Dendritic cell treated with granulocyte-macrophage colony-stimulating factor and Interleukin-4, amounts not matched to agents 40 ng/mL and 50 ng/mL, for 4 days (primary cell): ENCODE results near the gene MORC3.
"Not testable (repeated sequence)": the region's sequence is repeated elsewhere in the genome, so short reads cannot be mapped to it uniquely, and the experiment has no call there.

Experiments used
- H3K27ac Mint-ChIP-seq: one replicate; pipeline ENCODE4 v1.8.0; 2022; ENCODE audit warnings: mild to moderate bottlenecking, mixed read lengths
- H3K27me3 Mint-ChIP-seq: one replicate; pipeline ENCODE4 v1.8.0; 2022; ENCODE audit warnings: mild to moderate bottlenecking, mixed read lengths
- H3K36me3 Mint-ChIP-seq: one replicate; pipeline ENCODE4 v1.8.0; 2022; ENCODE audit warnings: low read depth, mixed read lengths
- H3K4me1 Mint-ChIP-seq: one replicate; pipeline ENCODE4 v1.8.0; 2022; ENCODE audit warnings: low read depth, mixed read lengths
- H3K4me3 Mint-ChIP-seq: one replicate; pipeline ENCODE4 v1.8.0; 2022; ENCODE audit warnings: mild to moderate bottlenecking, moderate library complexity, mixed read lengths
- H3K9me3 Mint-ChIP-seq: one replicate; pipeline ENCODE4 v1.8.0; 2022; ENCODE audit warnings: mixed read lengths
- intact Hi-C: fragments of 100-400 bp; cut with micrococcal nuclease; formaldehyde crosslinking; loops from one replicate; pipeline ENCODE4 v1.15.0; 2022

The MORC3 gene

DNA sequence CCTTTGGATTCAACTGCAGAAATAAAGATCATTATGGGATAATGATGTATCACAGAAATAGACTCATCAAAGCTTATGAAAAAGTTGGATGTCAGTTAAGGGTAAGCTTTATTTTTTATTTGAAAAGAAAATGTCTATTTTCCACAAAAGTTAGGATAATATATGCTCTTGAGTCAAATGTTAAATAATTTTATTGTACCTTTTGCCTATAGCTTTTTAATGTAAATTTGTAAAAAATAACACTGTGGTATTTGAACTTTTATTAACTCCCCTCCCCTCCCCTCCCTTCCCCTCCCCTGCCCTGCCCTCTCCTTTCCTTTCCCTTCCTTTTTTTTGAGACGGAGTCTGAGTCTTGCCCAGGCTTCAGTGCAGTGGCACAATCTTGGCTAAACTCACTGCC is 24.9 kb downstream of the MORC3 start:
- Mint-ChIP-seq H3K27me3 (no peaks in the 10 kb centered on the region), H3K4me3 (no peak overlapping the region), H3K9me3 (no peaks in the 10 kb centered on the region), H3K27ac (no peak overlapping the region), H3K36me3 (peaks cover 99% of the 10 kb centered on the region), H3K4me1 (no peaks in the 10 kb centered on the region)
- intact Hi-C loops = no loop called here

DNA sequence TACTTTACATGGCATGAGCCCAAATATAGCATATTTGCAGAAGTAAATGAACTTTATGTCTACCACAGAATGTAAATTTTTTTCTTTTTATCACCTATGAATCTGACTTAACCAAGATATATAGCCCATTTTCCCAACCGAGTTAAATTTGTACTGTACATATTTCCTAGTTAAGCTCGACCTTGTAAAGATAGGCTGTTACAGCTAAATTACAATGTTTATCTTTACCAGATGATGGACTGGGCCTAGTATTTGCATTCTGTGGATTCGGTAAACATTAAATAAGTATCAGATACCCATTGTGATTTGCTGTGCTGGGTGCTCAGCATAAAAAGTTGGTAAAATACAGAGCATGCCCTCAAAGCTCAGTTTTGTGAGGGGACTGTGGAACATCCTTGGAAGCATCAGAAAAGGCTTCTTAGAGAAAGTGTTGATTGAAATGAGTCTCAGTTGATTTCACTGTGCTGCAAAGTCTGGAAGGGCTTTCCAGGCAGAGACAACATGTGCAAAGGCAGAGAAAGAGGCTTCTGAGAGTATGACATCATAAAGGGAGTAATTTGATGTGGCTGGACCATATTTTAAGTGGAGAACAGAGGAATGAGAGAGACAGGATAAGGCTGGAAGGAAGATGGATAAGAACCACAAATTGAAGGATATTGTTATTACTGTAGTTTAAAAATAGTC is 27.4 kb downstream of the MORC3 start:
- H3K27ac Mint-ChIP-seq = no peak overlapping the region
- peaks cover 99% of the 10 kb centered on the region for H3K36me3 Mint-ChIP-seq

DNA sequence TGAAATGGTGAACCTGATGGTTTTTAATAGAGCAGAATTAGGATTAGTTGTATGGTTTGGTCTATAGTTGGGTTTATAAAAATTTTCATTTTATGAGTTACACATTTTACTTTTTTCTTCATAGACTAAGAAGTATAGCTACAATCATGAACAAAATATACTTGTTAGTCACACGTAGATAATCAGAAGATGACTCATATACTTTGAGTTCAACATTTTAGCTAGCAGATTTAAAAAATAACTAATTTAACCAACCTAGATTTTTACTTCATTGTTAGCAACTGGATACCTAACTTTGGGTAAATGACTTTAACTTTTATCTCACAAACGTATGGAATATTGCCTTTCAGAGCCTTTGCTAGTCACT is 27.9 kb downstream of the MORC3 start:
- H3K27ac Mint-ChIP-seq = no peak overlapping the region
- no peaks in the 10 kb centered on the region for H3K27me3 Mint-ChIP-seq
- H3K9me3 Mint-ChIP-seq = no peaks in the 10 kb centered on the region
- H3K36me3 Mint-ChIP-seq = peaks cover 99% of the 10 kb centered on the region
- H3K4me3 Mint-ChIP-seq = no peak overlapping the region
- intact Hi-C loops = no loop called here
- H3K4me1 Mint-ChIP-seq = no peaks in the 10 kb centered on the region

More for the DNA sequence above, 27.4 kb downstream of the MORC3 start:
- no peaks in the 10 kb centered on the region for H3K9me3 Mint-ChIP-seq
- intact Hi-C loops = no loop called here
- H3K27me3 Mint-ChIP-seq = no peaks in the 10 kb centered on the region
- H3K4me3 Mint-ChIP-seq = no peak overlapping the region
- no peaks in the 10 kb centered on the region for H3K4me1 Mint-ChIP-seq

DNA sequence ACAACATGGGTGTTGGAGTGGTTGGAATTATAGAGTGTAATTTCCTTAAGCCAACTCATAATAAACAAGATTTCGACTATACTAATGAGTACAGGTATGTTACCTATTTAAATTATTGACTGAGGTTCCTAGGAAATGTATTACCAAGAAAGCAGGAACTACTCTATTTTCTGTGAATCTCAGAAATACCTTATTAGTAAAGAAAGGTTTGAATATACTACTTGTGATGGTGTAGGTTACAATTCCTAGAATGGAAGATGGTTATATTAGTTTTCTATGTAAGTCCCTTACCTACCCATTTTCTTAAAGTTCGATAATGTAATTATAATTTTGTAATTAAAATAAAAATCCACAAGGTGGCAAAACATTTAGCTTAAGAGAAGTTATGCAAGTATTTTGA is 29.3 kb downstream of the MORC3 start:
- Mint-ChIP-seq H3K4me3 (no peak overlapping the region), H3K4me1 (no peaks in the 10 kb centered on the region), H3K27me3 (no peaks in the 10 kb centered on the region), H3K27ac (no peak overlapping the region), H3K9me3 (no peaks in the 10 kb centered on the region), H3K36me3 (peaks cover 96% of the 10 kb centered on the region)
- intact Hi-C loops = no loop called here

DNA sequence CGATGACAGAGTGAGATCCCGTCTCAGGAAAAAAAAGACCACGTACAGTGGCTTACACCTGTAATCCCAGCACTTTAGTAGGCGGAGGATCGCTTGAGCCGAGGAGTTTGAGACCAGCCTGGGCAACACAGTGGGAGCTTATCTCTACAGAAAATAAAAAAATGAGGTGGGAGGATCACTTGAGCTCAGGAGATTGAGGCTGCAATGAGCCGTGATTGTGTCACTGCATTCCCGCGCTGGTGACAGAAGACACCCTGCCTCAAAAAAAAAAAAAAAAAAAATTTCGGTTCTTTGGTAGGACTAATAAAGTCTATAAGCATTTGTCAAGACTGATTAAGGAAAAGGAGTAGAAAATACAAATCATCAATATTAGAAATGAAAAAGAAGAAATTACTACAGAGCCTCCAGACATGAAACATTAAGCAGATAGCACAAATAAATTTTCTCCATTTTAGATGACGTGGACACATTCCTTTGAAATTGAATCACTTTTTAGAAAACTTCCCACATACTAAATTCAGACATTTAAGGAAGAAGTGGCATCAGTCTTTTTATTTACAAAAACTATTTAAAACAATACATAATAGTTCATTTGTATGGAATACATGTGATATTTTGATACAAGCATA is 30.4 kb downstream of the MORC3 start:
- Mint-ChIP-seq H3K9me3 (no peaks in the 10 kb centered on the region), H3K27me3 (no peaks in the 10 kb centered on the region), H3K4me3 (no peak overlapping the region), H3K4me1 (no peaks in the 10 kb centered on the region), H3K27ac (no peak overlapping the region), H3K36me3 (peaks cover 96% of the 10 kb centered on the region)
- intact Hi-C loops = no loop called here

DNA sequence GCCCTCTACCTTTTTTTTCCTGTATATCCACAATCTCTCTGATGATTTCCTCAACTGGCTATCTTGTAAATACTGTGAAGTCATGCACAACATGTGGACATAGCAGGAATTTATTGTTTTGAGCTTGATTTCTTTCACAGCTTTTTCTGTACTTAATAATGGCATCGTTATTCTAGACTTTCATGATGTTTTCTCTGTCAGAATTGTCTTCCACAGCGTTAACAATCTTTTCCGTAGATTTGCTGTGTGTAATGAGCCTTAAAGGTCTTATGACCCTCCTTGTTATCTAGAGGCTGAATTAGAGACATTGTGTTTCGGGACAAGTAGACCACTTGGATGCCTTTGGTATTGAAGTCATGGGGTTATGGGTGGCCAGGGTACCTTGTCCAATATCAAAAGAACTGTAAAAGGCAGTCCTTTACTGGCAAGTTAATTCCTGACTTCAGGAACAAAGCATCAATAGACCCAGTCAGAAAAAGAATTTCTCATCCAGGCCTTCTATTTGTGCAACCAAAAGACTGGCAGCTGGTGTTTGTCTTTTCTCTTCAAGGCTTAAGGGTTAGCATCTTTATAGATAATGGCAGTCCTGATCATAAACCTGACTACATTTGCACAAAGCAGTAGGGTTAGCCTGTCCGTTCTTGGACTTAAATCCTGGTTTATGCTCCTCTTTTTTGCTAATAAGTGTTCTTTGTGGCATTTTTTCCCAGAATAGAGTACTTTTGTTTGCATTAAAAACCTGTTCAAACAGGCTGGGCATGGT is 35.1 kb downstream of the MORC3 start:
- Mint-ChIP-seq H3K9me3 (no peaks in the 10 kb centered on the region), H3K4me3 (no peak overlapping the region), H3K4me1 (no peaks in the 10 kb centered on the region), H3K27me3 (no peaks in the 10 kb centered on the region), H3K27ac (no peak overlapping the region), H3K36me3 (peaks cover 81% of the 10 kb centered on the region)
- intact Hi-C loops = no loop called here

DNA sequence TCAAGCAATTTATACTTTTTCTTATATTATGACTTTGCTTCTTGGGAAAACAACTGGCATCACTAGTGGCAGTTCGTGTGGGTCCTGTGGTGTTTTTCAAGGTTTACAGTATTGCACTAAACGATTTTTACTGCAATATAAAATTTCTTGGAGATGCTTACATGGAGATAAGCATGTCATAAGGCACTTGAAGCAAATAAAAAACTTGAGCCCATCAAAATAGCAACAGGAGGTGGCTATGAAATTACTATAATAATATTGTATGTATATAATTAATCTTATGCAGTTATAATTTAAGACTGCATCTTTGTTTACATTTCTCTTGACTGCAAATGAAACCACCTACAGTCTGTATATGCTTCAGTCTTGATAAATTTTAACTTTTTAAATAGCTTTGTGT is 35.9 kb downstream of the MORC3 start:
- H3K27ac Mint-ChIP-seq = no peak overlapping the region
- H3K27me3 Mint-ChIP-seq = no peaks in the 10 kb centered on the region
- no peak overlapping the region for H3K4me3 Mint-ChIP-seq
- H3K9me3 Mint-ChIP-seq = no peaks in the 10 kb centered on the region
- intact Hi-C loops = no loop called here
- H3K4me1 Mint-ChIP-seq = no peaks in the 10 kb centered on the region
- H3K36me3 Mint-ChIP-seq = peaks cover 81% of the 10 kb centered on the region

DNA sequence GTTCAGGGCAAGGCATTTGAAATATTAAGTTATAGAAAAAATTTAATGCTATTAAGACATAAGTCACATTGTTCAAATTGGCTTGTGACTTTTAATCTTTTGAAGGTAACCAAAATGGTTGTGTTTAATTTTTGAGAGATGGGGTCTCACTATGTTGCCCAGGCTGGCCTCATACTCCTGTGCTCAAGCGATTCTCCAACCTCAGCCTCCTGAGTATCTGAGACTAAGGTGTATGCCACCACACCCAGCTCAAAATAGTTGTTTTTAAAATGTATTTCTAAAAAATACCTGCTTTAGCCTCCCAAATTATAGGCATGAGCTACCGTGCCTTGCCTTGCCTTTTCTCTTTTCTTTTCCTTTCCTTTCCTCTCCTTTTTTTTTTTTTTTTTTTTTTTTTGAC is 39.2 kb downstream of the MORC3 start:
- no peaks in the 10 kb centered on the region for H3K9me3 Mint-ChIP-seq
- H3K4me3 Mint-ChIP-seq = no peak overlapping the region
- H3K36me3 Mint-ChIP-seq = peaks cover 84% of the 10 kb centered on the region
- intact Hi-C loops = no loop called here
- H3K4me1 Mint-ChIP-seq = no peaks in the 10 kb centered on the region
- H3K27me3 Mint-ChIP-seq = no peaks in the 10 kb centered on the region
- no peak overlapping the region for H3K27ac Mint-ChIP-seq

DNA sequence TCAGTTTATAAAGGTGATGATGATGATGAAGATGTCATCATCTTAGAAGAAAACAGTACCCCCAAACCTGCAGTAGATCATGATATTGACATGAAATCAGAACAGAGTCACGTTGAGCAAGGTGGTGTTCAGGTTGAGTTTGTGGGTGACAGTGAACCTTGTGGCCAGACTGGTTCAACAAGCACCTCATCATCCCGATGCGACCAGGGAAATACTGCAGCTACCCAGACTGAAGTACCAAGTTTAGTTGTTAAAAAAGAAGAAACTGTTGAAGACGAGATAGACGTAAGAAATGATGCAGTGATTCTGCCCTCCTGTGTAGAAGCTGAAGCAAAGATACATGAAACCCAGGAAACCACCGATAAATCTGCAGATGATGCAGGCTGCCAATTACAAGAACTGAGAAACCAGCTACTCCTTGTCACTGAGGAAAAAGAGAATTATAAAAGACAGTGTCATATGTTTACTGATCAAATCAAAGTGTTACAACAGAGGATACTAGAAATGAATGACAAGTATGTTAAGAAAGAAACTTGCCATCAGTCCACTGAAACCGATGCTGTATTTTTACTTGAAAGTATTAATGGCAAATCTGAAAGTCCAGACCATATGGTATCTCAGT is 49.2 kb downstream of the MORC3 start:
- intact Hi-C loops = no loop called here
- Mint-ChIP-seq H3K4me1 (no peaks in the 10 kb centered on the region), H3K27me3 (no peaks in the 10 kb centered on the region), H3K27ac (no peak overlapping the region), H3K4me3 (no peak overlapping the region), H3K9me3 (no peaks in the 10 kb centered on the region), H3K36me3 (peaks cover 100% of the 10 kb centered on the region)

DNA sequence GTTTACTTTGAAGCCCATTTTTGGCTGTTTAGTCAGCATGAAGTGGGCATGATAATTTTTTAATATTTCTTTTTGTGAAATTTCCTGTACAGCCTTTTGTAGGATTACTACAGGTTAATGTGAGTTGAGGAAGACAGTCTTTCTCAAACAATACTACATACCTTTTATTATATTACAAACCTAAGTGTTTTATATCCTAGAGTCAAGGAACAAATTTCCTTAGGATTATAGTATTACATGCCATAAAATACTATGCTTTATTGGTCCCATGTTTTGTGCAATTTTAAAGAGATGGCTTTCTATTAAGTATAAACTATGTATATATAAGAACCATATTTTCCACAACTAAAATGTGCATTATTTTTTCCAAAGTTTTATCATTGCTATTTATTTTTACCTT is 56.0 kb downstream of the MORC3 start:
- Mint-ChIP-seq H3K9me3 (no peaks in the 10 kb centered on the region), H3K4me1 (no peaks in the 10 kb centered on the region), H3K27ac (no peak overlapping the region), H3K36me3 (peaks cover 69% of the 10 kb centered on the region), H3K4me3 (no peak overlapping the region), H3K27me3 (no peaks in the 10 kb centered on the region)
- intact Hi-C loops = no loop called here

DNA sequence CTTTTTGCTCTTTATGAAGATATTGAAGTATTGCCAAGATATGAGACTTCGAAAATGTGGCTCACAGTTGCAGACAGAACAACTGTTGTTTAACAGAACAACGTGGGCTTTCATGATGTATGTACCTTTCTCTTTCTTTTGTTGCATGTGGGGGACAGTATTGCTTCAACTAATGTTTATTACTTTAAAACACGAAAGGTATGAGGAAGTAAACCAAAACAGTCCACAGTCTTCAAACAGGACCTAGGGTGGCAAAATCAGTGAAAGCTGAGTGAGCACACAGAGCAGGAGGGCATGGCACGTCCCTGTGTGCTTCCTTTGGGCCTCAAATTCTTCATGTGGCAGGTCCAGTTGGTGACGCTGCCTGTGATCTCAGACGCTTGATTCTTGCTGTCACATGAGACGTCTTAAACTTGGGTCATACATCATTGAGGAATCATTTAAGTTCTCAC is 57.4 kb downstream of the MORC3 start:
- peaks cover 55% of the 10 kb centered on the region for H3K36me3 Mint-ChIP-seq
- no peaks in the 10 kb centered on the region for H3K9me3 Mint-ChIP-seq
- no peak overlapping the region for H3K27ac Mint-ChIP-seq
- no peak overlapping the region for H3K4me3 Mint-ChIP-seq
- intact Hi-C loops = no loop called here
- no peaks in the 10 kb centered on the region for H3K4me1 Mint-ChIP-seq
- H3K27me3 Mint-ChIP-seq = no peaks in the 10 kb centered on the region

DNA sequence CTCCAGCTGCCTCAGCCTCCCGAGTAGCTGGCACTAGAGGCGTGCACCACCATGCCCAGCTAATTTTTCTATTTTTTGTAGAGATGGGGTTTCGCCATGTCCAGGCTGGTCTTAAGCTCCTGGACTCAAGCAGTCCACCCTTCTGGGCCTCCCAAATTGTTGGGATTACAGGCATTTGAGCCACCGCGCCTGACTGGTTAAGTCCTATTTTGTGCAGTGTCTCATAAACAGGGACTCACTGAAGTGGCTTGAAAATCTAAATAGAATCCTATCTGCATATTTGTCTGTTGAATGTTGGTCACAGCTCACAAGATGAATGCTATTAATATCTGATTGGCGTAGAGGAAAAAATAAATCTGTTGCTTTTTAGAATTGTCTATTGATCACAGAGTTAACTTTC is 59.3 kb downstream of the MORC3 start:
- H3K4me3 Mint-ChIP-seq = no peak overlapping the region
- intact Hi-C loops = no loop called here
- no peaks in the 10 kb centered on the region for H3K4me1 Mint-ChIP-seq
- H3K27me3 Mint-ChIP-seq = no peaks in the 10 kb centered on the region
- no peaks in the 10 kb centered on the region for H3K9me3 Mint-ChIP-seq
- no peak overlapping the region for H3K27ac Mint-ChIP-seq
- H3K36me3 Mint-ChIP-seq = peaks cover 37% of the 10 kb centered on the region

DNA sequence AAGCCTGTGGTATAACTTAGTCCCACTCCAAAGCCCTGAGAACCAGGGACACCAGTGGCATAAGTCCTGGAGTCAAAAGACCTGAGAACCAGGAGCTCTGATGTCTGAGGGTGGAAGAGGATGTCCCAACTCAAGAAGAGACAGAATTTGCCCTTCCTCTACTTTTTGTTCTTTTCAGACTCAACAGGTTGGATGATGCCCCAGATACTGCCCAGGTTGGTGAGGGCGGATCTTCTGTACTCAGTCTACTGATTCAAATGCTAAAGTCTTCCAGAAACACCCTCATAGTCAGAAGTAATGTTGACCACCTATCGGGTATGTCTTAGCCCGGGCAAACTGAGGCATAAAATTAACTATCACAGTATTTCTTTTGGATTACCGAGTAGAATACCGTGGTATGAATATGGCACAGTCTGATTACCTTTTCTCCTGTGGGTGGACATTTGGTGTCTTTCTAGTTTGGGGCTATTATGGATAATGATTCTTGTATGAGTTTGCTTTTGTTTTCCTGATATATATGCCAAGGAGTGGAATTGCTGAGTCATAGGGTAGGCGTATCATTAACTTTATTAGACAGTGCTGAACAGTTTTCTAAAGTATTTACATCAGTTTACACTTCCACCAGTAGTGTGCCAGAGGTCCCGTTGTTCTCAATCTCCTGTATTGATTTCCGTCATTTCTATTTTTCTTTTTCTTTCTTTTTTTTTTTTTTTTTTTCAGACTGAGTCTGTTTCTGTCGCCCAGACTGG is 62.0 kb downstream of the MORC3 start:
- Mint-ChIP-seq H3K27ac (no peak overlapping the region), H3K27me3 (no peaks in the 10 kb centered on the region), H3K9me3 (no peaks in the 10 kb centered on the region), H3K36me3 (peaks cover 16% of the 10 kb centered on the region), H3K4me3 (no peak overlapping the region), H3K4me1 (no peaks in the 10 kb centered on the region)
- intact Hi-C loops = no loop called here

DNA sequence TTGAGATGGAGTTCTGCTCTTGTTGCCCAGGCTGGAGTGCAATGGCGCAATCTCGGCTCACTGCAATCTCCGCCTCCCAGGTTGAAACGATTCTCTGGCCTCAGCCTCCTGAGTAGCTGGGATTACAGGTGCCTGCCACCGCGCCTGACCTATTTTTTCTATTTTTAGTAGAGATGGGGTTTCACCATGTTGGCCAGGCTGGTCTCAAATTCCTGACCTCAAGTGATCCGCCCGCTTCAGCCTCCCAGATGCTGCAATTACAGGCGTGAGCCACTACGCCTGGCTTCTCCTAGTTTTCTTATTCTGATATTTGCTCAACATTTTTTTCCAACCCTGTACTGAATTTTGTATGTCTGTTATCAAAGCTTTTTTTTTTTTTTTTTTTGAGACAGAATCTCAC is 62.7 kb downstream of the MORC3 start:
- intact Hi-C loops, H3K9me3 Mint-ChIP-seq, H3K27me3 Mint-ChIP-seq: not testable (repeated sequence)

More for the DNA sequence above, 62.7 kb downstream of the MORC3 start:
- H3K36me3 Mint-ChIP-seq, H3K4me1 Mint-ChIP-seq, H3K4me3 Mint-ChIP-seq, H3K27ac Mint-ChIP-seq: not testable (repeated sequence)
